ENCODE results near the gene DCC.
"Not testable (repeated sequence)": the region's sequence is repeated elsewhere in the genome, so short reads cannot be mapped to it uniquely, and the experiment has no call there.

DCC gene

DNA sequence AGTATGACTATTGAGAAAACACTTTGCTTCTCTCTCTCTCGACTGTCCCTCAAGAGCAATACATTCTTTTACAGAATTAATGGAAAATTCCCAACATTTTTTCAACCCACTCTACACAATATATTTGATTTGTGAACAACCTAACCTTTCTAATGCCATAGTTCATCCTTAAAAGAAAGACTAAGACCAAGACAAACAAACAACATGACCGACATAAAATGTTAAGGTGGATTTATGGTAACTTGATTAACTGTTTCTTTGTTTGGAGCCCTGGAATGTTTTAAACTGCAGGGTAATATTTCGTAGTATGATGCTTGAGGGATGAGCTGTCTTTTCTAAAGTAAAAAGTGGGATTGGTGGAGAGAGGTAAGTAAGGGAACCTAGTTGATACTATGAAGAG is 1146.3 kb downstream of the DCC start:
- H3K4me1 Mint-ChIP-seq, result no peaks in the 10 kb centered on the region
- H3K4me3 Mint-ChIP-seq, result no peak overlapping the region

DNA sequence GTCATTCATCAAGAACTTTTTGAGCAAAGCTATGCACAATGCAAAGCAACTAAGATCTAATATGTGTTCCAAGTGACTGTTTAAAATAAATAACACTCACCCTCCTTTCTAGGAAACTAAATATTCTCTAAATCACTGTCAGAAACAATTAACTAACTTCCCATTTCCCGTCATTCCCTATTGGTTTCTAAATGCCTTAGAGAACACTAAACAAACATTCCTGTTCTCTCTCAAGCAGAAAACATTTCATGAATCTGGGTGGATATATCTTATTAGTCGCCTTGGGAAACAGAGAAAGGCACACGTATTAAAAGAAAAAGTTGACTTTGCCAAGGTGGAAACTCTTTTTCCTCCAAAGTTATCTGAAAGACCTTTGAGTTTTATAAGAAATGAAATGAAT is 1149.3 kb downstream of the DCC start:
- H3K4me1 Mint-ChIP-seq, result no peaks in the 10 kb centered on the region
- H3K27ac Mint-ChIP-seq (ENCODE audit: low read depth), result no peak overlapping the region
- no peaks in the 10 kb centered on the region for H3K27me3 Mint-ChIP-seq
- H3K36me3 Mint-ChIP-seq (ENCODE audit: insufficient read depth), result no peaks in the 10 kb centered on the region
- peaks cover 23% of the 10 kb centered on the region for H3K9me3 Mint-ChIP-seq
- no peak overlapping the region for H3K4me3 Mint-ChIP-seq
- DNase-seq (ENCODE audit: low spot score in 2 of 2) (no peak), ATAC-seq (replicated peaks; ENCODE audit: extremely low read depth, poor library complexity, severe bottlenecking) (no peak)

More for the DNA sequence above, 1146.3 kb downstream of the DCC start:
- Mint-ChIP-seq H3K36me3 (ENCODE audit: insufficient read depth) (no peaks in the 10 kb centered on the region), H3K9me3 (peaks cover 12% of the 10 kb centered on the region), H3K27ac (ENCODE audit: low read depth) (no peak overlapping the region), H3K27me3 (no peaks in the 10 kb centered on the region)
- no peak for DNase-seq (ENCODE audit: low spot score in 2 of 2)
- no peak for ATAC-seq (replicated peaks; ENCODE audit: extremely low read depth, poor library complexity, severe bottlenecking)

DNA sequence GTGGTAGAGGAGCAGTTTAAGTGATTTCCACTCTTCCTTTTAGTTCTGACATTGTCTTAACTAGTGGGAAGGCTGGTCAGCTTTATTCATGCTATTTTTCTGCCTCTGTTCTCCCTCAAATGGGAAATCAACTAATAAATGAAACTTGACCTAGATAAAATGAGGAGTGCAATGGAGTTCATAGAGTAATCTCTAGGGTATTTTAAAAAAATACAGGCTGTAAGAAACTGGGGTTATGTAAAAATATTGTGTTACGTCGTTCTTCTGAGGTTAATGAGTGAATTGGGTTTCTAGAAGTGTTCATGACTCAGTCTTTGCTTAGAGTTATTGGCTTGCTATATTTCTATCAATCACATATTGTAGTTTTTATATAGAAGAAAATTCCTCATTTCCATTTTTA is 1150.0 kb downstream of the DCC start:
- no peaks in the 10 kb centered on the region for H3K4me1 Mint-ChIP-seq
- H3K4me3 Mint-ChIP-seq, result no peak overlapping the region
- peaks cover 23% of the 10 kb centered on the region for H3K9me3 Mint-ChIP-seq
- no peaks in the 10 kb centered on the region for H3K36me3 Mint-ChIP-seq (ENCODE audit: insufficient read depth)
- H3K27me3 Mint-ChIP-seq, result no peaks in the 10 kb centered on the region
- ATAC-seq (replicated peaks; ENCODE audit: extremely low read depth, poor library complexity, severe bottlenecking) (no peak), DNase-seq (ENCODE audit: low spot score in 2 of 2) (no peak)
- no peak overlapping the region for H3K27ac Mint-ChIP-seq (ENCODE audit: low read depth)

DNA sequence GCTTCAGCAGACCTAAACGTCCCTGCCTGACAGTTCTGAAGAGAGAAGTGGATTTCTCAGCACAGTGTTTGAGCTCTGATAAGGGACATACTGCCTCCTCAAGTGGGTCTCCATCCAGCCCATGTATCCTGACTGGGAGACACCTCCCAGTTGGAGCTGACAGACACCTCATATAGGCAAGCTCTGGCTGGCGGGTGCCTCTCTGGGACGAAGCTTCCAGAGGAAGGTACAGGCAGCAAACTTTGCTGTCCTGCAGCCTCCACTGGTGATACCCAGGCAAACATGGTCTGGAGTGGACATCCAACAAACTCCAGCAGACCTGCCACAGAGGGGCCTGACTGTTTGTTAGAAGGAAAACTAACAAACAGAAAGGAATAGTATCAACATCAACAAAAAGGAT is 1156.0 kb downstream of the DCC start:
- H3K36me3 Mint-ChIP-seq (ENCODE audit: insufficient read depth), result no peaks in the 10 kb centered on the region
- peaks cover 13% of the 10 kb centered on the region for H3K9me3 Mint-ChIP-seq
- ATAC-seq (replicated peaks; ENCODE audit: extremely low read depth, poor library complexity, severe bottlenecking), result no peak
- DNase-seq (ENCODE audit: low spot score in 2 of 2), result no peak
- H3K27ac Mint-ChIP-seq (ENCODE audit: low read depth), result no peak overlapping the region
- no peak overlapping the region for H3K4me3 Mint-ChIP-seq
- no peaks in the 10 kb centered on the region for H3K4me1 Mint-ChIP-seq
- no peaks in the 10 kb centered on the region for H3K27me3 Mint-ChIP-seq

DNA sequence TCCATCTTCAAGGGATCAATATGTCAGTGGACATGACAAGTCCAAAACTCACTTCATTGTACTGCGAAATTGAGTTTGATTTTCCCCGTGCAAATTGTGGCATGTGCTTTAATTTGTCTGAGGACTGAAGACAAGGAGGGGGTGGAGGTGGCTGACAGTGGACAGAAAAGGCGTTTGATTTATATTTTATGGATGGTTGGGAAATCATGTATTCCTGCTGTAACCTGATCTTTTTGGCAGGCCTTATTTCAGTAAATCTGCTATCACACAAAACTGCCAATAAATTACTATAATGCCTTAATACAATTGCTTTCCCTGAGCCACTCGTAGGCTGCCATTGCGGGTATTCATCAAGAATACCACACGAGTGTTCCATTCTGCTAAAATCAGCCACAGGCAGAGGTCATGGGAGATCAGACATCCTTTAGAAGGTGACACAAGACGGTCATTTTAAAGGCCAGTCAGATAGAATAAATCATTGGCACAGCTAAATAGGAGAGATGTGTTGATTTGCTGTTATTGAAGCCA is 1164.0 kb downstream of the DCC start:
- H3K36me3 Mint-ChIP-seq (ENCODE audit: insufficient read depth), result no peaks in the 10 kb centered on the region
- no peak overlapping the region for H3K27ac Mint-ChIP-seq (ENCODE audit: low read depth)
- DNase-seq (ENCODE audit: low spot score in 2 of 2), result no peak
- H3K9me3 Mint-ChIP-seq, result peaks cover 18% of the 10 kb centered on the region
- H3K4me3 Mint-ChIP-seq, result no peak overlapping the region
- H3K27me3 Mint-ChIP-seq, result no peaks in the 10 kb centered on the region
- no peaks in the 10 kb centered on the region for H3K4me1 Mint-ChIP-seq
- ATAC-seq (replicated peaks; ENCODE audit: extremely low read depth, poor library complexity, severe bottlenecking), result no peak

DNA sequence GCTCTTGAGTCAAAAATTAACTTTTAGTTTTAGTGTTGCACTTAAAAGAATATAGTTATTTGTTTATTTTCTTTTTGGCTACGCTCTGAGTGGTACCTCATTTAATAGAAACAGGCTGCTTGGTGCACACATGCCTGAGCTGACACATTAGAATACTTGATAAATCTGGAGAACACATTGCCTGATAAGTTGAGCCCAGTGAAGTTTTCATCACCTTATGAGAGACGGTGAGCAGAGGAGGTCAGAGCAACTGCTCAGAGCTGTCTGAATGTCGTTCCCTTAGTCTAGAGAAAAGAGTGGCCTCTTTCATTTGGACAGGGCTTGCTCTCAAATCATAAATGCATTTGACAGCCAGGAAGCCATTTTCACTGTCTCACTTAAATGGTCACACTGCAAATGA is 1168.5 kb downstream of the DCC start:
- Mint-ChIP-seq H3K4me1 (no peaks in the 10 kb centered on the region), H3K4me3 (no peak overlapping the region), H3K36me3 (ENCODE audit: insufficient read depth) (no peaks in the 10 kb centered on the region), H3K9me3 (peaks cover 13% of the 10 kb centered on the region), H3K27me3 (no peaks in the 10 kb centered on the region), H3K27ac (ENCODE audit: low read depth) (no peak overlapping the region)
- no peak for DNase-seq (ENCODE audit: low spot score in 2 of 2)
- no peak for ATAC-seq (replicated peaks; ENCODE audit: extremely low read depth, poor library complexity, severe bottlenecking)

DNA sequence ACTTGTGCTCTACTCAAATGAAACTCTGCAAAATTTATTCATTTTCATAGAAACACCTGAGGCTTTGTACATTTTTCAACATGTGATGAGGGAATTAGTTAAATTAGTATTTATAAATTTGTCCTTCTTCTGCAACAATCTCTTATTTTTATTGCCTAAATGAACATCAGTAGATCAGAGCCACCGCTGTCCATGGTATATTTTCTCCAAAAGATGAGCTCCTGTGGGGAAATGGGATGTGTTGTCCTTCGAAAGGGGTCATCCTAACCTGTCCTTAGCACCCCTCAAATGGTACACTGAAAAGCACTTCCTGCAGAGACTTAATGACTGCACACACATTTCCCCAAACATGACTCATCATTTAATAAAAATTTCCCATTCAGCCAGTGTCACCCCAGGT is 1169.9 kb downstream of the DCC start:
- Mint-ChIP-seq H3K27ac (ENCODE audit: low read depth) (no peak overlapping the region), H3K9me3 (peaks cover 13% of the 10 kb centered on the region), H3K27me3 (no peaks in the 10 kb centered on the region), H3K4me3 (no peak overlapping the region), H3K36me3 (ENCODE audit: insufficient read depth) (no peaks in the 10 kb centered on the region), H3K4me1 (no peaks in the 10 kb centered on the region)
- DNase-seq (ENCODE audit: low spot score in 2 of 2) (no peak), ATAC-seq (replicated peaks; ENCODE audit: extremely low read depth, poor library complexity, severe bottlenecking) (no peak)

DNA sequence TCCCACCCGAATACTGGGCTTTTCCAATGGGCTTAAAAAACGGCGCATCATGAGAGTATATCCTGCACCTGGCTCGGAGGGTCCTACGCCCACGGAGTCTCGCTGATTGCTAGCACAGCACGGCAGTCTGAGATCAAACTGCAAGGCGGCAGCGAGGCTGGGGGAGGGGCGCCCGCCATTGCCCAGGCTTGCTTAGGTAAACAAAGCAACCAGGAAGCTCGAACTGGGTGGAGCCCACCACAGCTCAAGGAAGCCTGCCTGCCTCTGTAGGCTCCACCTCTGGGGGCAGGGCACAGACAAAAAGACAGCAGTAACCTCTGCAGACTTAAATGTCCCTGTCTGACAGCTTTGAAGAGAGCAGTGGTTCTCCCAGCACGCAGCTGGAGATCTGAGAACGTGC is 1171.7 kb downstream of the DCC start:
- not testable (repeated sequence) for H3K4me3 Mint-ChIP-seq; H3K36me3 Mint-ChIP-seq (ENCODE audit: insufficient read depth); H3K4me1 Mint-ChIP-seq; ATAC-seq (replicated peaks; ENCODE audit: extremely low read depth, poor library complexity, severe bottlenecking); H3K27me3 Mint-ChIP-seq; DNase-seq (ENCODE audit: low spot score in 2 of 2); H3K27ac Mint-ChIP-seq (ENCODE audit: low read depth)
- peaks cover 13% of the 10 kb centered on the region for H3K9me3 Mint-ChIP-seq

DNA sequence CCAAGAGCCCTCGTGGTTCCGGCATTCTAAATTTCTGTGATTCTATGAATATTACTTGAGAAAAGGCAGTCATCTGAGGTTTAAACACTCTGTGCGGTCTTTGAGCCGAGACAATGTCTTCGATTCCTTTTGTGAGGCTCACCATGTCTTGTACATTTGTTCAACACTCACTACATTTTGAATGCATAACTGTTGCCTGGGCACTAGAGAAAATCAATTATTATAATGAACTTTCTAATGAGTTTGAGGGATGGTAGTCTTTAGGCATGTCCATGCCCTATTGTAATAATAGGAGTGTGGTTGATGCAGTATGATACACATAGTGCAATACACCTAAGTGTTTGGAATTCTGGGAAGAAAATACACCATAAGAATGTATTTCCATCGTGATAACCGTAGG is 1181.1 kb downstream of the DCC start:
- Mint-ChIP-seq H3K9me3 (no peaks in the 10 kb centered on the region), H3K27me3 (no peaks in the 10 kb centered on the region), H3K4me3 (no peak overlapping the region), H3K27ac (ENCODE audit: low read depth) (no peak overlapping the region), H3K4me1 (no peaks in the 10 kb centered on the region), H3K36me3 (ENCODE audit: insufficient read depth) (no peaks in the 10 kb centered on the region)
- ATAC-seq (replicated peaks; ENCODE audit: extremely low read depth, poor library complexity, severe bottlenecking) (no peak), DNase-seq (ENCODE audit: low spot score in 2 of 2) (no peak)

DNA sequence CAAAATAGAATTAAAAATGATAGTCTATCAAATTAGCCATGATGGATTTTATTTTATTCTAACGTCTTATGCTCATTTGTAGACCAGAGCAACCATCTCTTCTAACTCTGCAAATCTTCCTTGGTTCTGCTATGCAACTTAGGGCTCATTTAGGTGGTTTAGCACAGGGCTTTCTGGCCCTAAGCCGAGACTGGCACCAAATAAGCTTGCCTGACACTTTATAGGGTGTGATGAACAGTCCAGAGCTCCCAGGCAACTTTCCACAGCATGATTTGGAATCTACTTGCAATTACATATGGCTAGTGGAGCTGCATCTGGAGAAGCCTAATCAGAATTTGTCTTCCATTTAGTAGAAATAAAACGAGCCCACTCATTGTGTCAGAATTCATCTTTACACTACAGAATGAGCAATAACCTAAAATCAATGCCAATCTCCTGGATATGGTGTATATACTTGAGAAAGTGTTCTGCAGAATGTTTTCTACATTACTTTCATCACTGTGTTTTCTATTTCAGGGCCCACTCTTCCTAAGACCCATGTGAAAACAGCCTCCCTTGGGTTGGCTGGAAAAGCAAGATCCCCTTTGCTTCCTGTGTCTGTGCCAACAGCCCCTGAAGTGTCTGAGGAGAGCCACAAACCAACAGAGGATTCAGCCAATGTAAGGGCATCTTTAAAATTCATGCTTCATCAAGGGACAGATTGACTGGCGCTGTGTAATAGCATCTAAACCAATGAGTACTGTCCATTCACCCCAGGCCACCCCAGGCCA is 1186.3 kb downstream of the DCC start:
- peaks cover 2% of the 10 kb centered on the region for H3K36me3 Mint-ChIP-seq (ENCODE audit: insufficient read depth)
- no peaks in the 10 kb centered on the region for H3K4me1 Mint-ChIP-seq
- no peaks in the 10 kb centered on the region for H3K27me3 Mint-ChIP-seq
- no peak overlapping the region for H3K4me3 Mint-ChIP-seq
- H3K27ac Mint-ChIP-seq (ENCODE audit: low read depth), result no peak overlapping the region
- no peak for ATAC-seq (replicated peaks; ENCODE audit: extremely low read depth, poor library complexity, severe bottlenecking)
- H3K9me3 Mint-ChIP-seq, result no peaks in the 10 kb centered on the region
- no peak for DNase-seq (ENCODE audit: low spot score in 2 of 2)

DNA sequence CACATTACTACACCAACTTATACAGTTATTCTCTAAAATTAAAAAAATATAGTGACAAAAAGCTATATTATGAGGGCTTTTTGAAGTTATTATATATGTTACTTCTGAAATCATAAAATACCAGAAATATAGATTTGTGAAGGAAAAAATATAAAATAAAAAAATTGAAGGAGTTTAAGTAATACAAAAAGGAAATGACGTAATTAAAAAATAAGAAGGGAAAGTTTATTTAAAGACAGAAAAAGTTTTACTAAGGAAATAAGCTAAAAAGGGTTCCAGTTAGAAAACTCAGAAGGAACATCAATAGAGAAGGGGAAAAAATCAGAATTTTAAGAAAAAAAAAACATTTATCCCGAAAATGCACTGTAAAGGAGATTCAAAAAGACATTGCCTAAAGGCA is 1187.4 kb downstream of the DCC start:
- H3K27ac Mint-ChIP-seq (ENCODE audit: low read depth), result no peak overlapping the region

DNA sequence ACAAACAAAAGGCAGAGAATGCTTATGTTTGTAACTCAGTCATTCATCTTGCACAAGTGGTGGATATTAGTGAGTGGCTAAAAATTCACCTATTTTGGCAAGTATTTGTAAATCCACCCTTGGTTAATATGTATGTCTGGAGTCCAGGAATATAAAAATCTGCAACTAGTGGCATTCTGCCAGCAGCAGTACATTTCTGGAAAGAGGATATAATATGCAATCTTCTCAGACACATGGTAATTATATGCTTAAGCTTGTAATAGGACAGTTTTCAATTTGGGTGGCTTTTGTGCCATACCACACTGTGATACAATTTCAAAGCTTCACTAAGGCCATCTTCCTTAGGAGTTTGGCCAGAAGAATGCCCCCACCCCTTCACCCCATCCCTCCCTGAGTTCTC is 1191.2 kb downstream of the DCC start:
- Mint-ChIP-seq H3K4me1 (no peaks in the 10 kb centered on the region), H3K36me3 (ENCODE audit: insufficient read depth) (peaks cover 2% of the 10 kb centered on the region), H3K27me3 (no peaks in the 10 kb centered on the region), H3K9me3 (peaks cover 11% of the 10 kb centered on the region), H3K27ac (ENCODE audit: low read depth) (no peak overlapping the region), H3K4me3 (no peak overlapping the region)
- no peak for DNase-seq (ENCODE audit: low spot score in 2 of 2)
- no peak for ATAC-seq (replicated peaks; ENCODE audit: extremely low read depth, poor library complexity, severe bottlenecking)

More for the DNA sequence above, 1187.4 kb downstream of the DCC start:
- DNase-seq (ENCODE audit: low spot score in 2 of 2), result no peak
- Mint-ChIP-seq H3K36me3 (ENCODE audit: insufficient read depth) (peaks cover 2% of the 10 kb centered on the region), H3K27me3 (no peaks in the 10 kb centered on the region), H3K4me1 (no peaks in the 10 kb centered on the region), H3K9me3 (no peaks in the 10 kb centered on the region), H3K4me3 (no peak overlapping the region)
- ATAC-seq (replicated peaks; ENCODE audit: extremely low read depth, poor library complexity, severe bottlenecking), result no peak

DNA sequence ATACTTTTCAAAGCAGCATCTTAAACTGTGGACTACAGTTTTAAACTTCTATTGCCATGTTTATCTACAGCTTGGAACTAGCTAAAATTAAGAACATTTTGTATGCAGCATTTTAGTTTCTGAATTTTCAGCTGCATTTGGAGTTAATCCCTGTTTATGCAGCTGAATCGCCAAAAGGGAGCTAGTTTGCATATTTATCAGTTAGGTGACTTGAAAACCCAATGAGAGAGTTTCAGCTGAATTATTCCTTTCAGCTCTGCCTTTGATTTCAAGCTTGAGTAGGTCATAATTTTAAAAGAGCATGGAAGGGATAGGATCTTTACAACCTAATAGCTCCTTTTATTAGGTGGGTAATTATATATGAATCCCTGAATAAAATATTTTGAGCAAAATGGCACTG is 1191.9 kb downstream of the DCC start:
- Mint-ChIP-seq H3K4me1 (no peaks in the 10 kb centered on the region), H3K27me3 (no peaks in the 10 kb centered on the region), H3K9me3 (peaks cover 11% of the 10 kb centered on the region), H3K27ac (ENCODE audit: low read depth) (no peak overlapping the region), H3K4me3 (no peak overlapping the region), H3K36me3 (ENCODE audit: insufficient read depth) (peaks cover 2% of the 10 kb centered on the region)
- ATAC-seq (replicated peaks; ENCODE audit: extremely low read depth, poor library complexity, severe bottlenecking) (no peak), DNase-seq (ENCODE audit: low spot score in 2 of 2) (no peak)

Data from central memory CD8-positive, alpha-beta T cell (primary cell).